SK-N-SH (cell line): ENCODE measurements around the gene IKZF2. TPM values are rescaled to one million over a fixed set of nuclear protein-coding genes. Genes with fewer than 3 reads are reported as not detected.

Experiments
- CTCF ChIA-PET: fragments of 300-600, 350-600 bp; formaldehyde crosslinking; extraction: SDS; loops from one replicate; lab custom pipeline; 2021; lab: Yijun Ruan, JAX
- POLR2A ChIA-PET: fragments of 350-600 bp; sonication (Branson Sonifier 250); formaldehyde crosslinking; extraction: SDS; loops from one replicate; lab custom pipeline; 2020; ENCODE audit warnings: antibody characterized with exemption, inconsistent platforms; lab: Yijun Ruan, JAX
- DNase-seq: peaks from one replicate; pipeline ENCODE4 v3.0.0; 2012
- H2AFZ ChIP-seq: fragments of 200-600 bp; sonication (generic); 2 replicates; pipeline ENCODE4 v1.8.1; 2016; ENCODE audit warnings: antibody characterized with exemption, mild to moderate bottlenecking, low read depth
- H3F3A ChIP-seq: fragments of 200-600 bp; sonication (generic); replicated peaks from 2 replicates; pipeline ENCODE3; 2016; ENCODE audit warnings: antibody characterized with exemption, mild to moderate bottlenecking; ENCODE audit not compliant: insufficient read depth
- H3K27ac ChIP-seq, 2 experiments: fragments of 200-500 bp in 1 of 2; fragments of 200-600 bp in 1 of 2; sonication (Bioruptor generic) in 1 of 2; sonication (generic), shearing (Covaris generic) in 1 of 2; 2 replicates each; pipeline versions ENCODE4 v1.5.1 to v1.6.1; 2014 to 2016; ENCODE audit warnings: low read depth in 2 of 2, inconsistent platforms in 1 of 2, low read length in 1 of 2, mild to moderate bottlenecking in 1 of 2, mixed read lengths in 1 of 2
- H3K27me3 ChIP-seq: fragments of 200-600 bp; sonication (generic), shearing (Covaris generic); 2 replicates; pipeline ENCODE4 v1.6.1; 2016; ENCODE audit warnings: mixed run types; ENCODE audit not compliant: insufficient read depth
- H3K36me3 ChIP-seq, 2 experiments: fragments of 200-500 bp in 1 of 2; fragments of 200-600 bp in 1 of 2; sonication (Bioruptor generic) in 1 of 2; sonication (generic) in 1 of 2; replicated peaks in 1 of 2; 2 replicates each; pipeline versions ENCODE3 to v1.5.1; 2014 to 2016; ENCODE audit warnings: low read length in 1 of 2, mild to moderate bottlenecking in 1 of 2; ENCODE audit not compliant: insufficient read depth in 2 of 2, control insufficient read depth in 1 of 2
- H3K4me1 ChIP-seq, 2 experiments: fragments of 200-500 bp in 1 of 2; fragments of 200-600 bp in 1 of 2; sonication (Bioruptor generic) in 1 of 2; sonication (generic), shearing (Covaris generic) in 1 of 2; 2 replicates each; pipeline versions ENCODE4 v1.5.1 to v1.6.1; 2014 to 2016; ENCODE audit warnings: low read depth in 1 of 2, low read length in 1 of 2, mixed run types in 1 of 2; ENCODE audit not compliant: insufficient read depth in 2 of 2, control insufficient read depth in 1 of 2
- H3K4me2 ChIP-seq: fragments of 200-600 bp; sonication (generic), shearing (Covaris generic); 2 replicates; pipeline ENCODE4 v1.6.1; 2017; ENCODE audit warnings: mixed run types
- H3K4me3 ChIP-seq, 2 experiments: fragments of 200-500 bp in 1 of 2; fragments of 200-600 bp in 1 of 2; sonication (Bioruptor generic) in 1 of 2; sonication (generic), shearing (Covaris generic) in 1 of 2; 2 replicates each; pipeline versions ENCODE4 v1.5.1 to v1.8.1; 2014 to 2016; ENCODE audit warnings: low read depth in 2 of 2, inconsistent platforms in 1 of 2, low read length in 1 of 2, mild to moderate bottlenecking in 1 of 2, mixed read lengths in 1 of 2, moderate library complexity in 1 of 2
- H3K79me2 ChIP-seq: fragments of 200-600 bp; sonication (generic); 2 replicates; pipeline ENCODE4 v1.8.1; 2017; ENCODE audit warnings: mild to moderate bottlenecking; ENCODE audit not compliant: insufficient read depth
- H3K9ac ChIP-seq: fragments of 200-600 bp; sonication (generic); 2 replicates; pipeline ENCODE4 v1.6.1; 2017; ENCODE audit warnings: mixed run types
- H3K9me2 ChIP-seq: fragments of 200-600 bp; sonication (generic); 2 replicates; pipeline ENCODE4 v1.6.1; 2017; ENCODE audit warnings: mixed run types
- H3K9me3 ChIP-seq: fragments of 200-600 bp; sonication (generic); 2 replicates; pipeline ENCODE4 v1.6.1; 2017; ENCODE audit warnings: mixed run types, mild to moderate bottlenecking, moderate library complexity
- H4K20me1 ChIP-seq: fragments of 200-600 bp; sonication (generic); 2 replicates; pipeline ENCODE4 v1.6.1; 2017; ENCODE audit warnings: mild to moderate bottlenecking, mixed run types; ENCODE audit not compliant: insufficient read depth
- CHD2 ChIP-seq: fragments of 150-350 bp; IDR thresholded peaks from 2 replicates; pipeline ENCODE4 v1.6.1; 2018; ENCODE audit warnings: low read length; ENCODE audit not compliant: partially characterized antibody
- ELF1 ChIP-seq: IDR thresholded peaks from 2 replicates; pipeline ENCODE4 v1.4.0; 2012
- EP300 ChIP-seq, 2 experiments: IDR thresholded peaks; 2 replicates each; pipeline versions ENCODE4 v1.4.0 to v1.6.1; 2012; ENCODE audit warnings: borderline replicate concordance in 1 of 2, low read depth in 1 of 2, low read length in 1 of 2
- FOSL2 ChIP-seq: IDR thresholded peaks from 2 replicates; pipeline ENCODE4 v1.4.0; 2012; ENCODE audit warnings: low read depth, mild to moderate bottlenecking, moderate library complexity, borderline replicate concordance
- FOXJ3 ChIP-seq: sonication (generic); formaldehyde crosslinking; IDR thresholded peaks from 2 replicates; pipeline ENCODE4 v1.5.1; 2020; ENCODE audit warnings: mild to moderate bottlenecking, missing genetic modification reagents
- FOXM1 ChIP-seq: IDR thresholded peaks from 2 replicates; pipeline ENCODE4 v1.4.0; 2012; ENCODE audit warnings: low read depth, mild to moderate bottlenecking
- GATA2 ChIP-seq: sonication (generic); formaldehyde crosslinking; IDR thresholded peaks from 2 replicates; pipeline ENCODE4 v1.5.0; 2020; ENCODE audit warnings: mild to moderate bottlenecking, missing genetic modification reagents
- IRF3 ChIP-seq: fragments of 150-350 bp; IDR thresholded peaks from 2 replicates; pipeline ENCODE4 v1.6.1; 2016; ENCODE audit warnings: mild to moderate bottlenecking, low read depth, low read length
- JUND ChIP-seq: IDR thresholded peaks from 2 replicates; pipeline ENCODE4 v1.4.0; 2012
- MAX ChIP-seq: IDR thresholded peaks from 2 replicates; pipeline ENCODE4 v1.4.0; 2012; ENCODE audit warnings: low read depth
- MEF2A ChIP-seq: IDR thresholded peaks from 2 replicates; pipeline ENCODE4 v1.4.0; 2012; ENCODE audit warnings: low read depth, borderline replicate concordance
- MXI1 ChIP-seq: IDR thresholded peaks from 2 replicates; pipeline ENCODE4 v1.6.1; 2012; ENCODE audit warnings: mild to moderate bottlenecking, low read depth, low read length, improper control_type of control experiment
- NFIC ChIP-seq: IDR thresholded peaks from 2 replicates; pipeline ENCODE4 v1.4.0; 2012; ENCODE audit warnings: borderline replicate concordance
- PBX3 ChIP-seq: IDR thresholded peaks from 2 replicates; pipeline ENCODE4; 2012
- RAD21 ChIP-seq: IDR thresholded peaks from 2 replicates; pipeline ENCODE4 v1.6.1; 2012; ENCODE audit warnings: mild to moderate bottlenecking, low read length
- RCOR1 ChIP-seq: fragments of 150-350 bp; IDR thresholded peaks from 2 replicates; pipeline ENCODE4 v1.6.1; 2017; ENCODE audit warnings: antibody characterized with exemption, low read length
- RFX5 ChIP-seq: IDR thresholded peaks from 2 replicates; pipeline ENCODE4 v1.6.1; 2012; ENCODE audit warnings: mild to moderate bottlenecking, improper control_type of control experiment, low read length
- SIN3A ChIP-seq: IDR thresholded peaks from 2 replicates; pipeline ENCODE4 v1.6.1; 2012; ENCODE audit warnings: low read depth, mild to moderate bottlenecking, low read length, moderate library complexity, borderline replicate concordance
- TCF12 ChIP-seq: IDR thresholded peaks from 2 replicates; pipeline ENCODE4 v1.4.0; 2012
- TEAD4 ChIP-seq: IDR thresholded peaks from 2 replicates; pipeline ENCODE4 v1.4.0; 2012; ENCODE audit warnings: mild to moderate bottlenecking, borderline replicate concordance; ENCODE audit not compliant: insufficient read depth
- USF2 ChIP-seq: fragments of 150-350 bp; IDR thresholded peaks from 2 replicates; pipeline ENCODE4 v1.6.1; 2017; ENCODE audit warnings: antibody characterized with exemption, low read length, low read depth, borderline replicate concordance
- WGBS: methylation state at CpG from one replicate; pipeline ENCODE4 v1.1.6; 2017; ENCODE audit warnings: low lambda C conversion rate; 5-methylcytosine and 5-hydroxymethylcytosine counted together
- polyA plus RNA-seq, 3 experiments: library from polyadenylated mRNA; depleted of rRNA; stranded (reverse); fragments of >200 nt; gene quantifications; 2 replicates each; pipeline ENCODE4 v1.2.3, GENCODE V29; 2012

The IKZF2 gene
- polyA plus RNA-seq, 1 of the 3 experiments (the other 2 are of a cell fraction) = 1.3 TPM

- DNase-seq = no peak
Measured at GRCh38 chr2:212970132-212970531, 181.3 kb downstream of the IKZF2 start.

GRCh38 chr2:212968284-212969081 is 182.9 kb downstream of the IKZF2 start:
- H3K4me1 ChIP-seq = peaks cover 0 to 25% of the 10 kb centered on the region in 2 experiments; a peak in 1 of 4 replicates
- no peak overlapping the region for H3K27ac ChIP-seq
- no peaks in the 10 kb centered on the region for H3K36me3 ChIP-seq
- no peak overlapping the region for H3K9ac ChIP-seq
- no peak overlapping the region for H2AFZ ChIP-seq
- no peak overlapping the region for H3K4me3 ChIP-seq
- H3K9me2 ChIP-seq = no peaks in the 10 kb centered on the region
- no peaks in the 10 kb centered on the region for H3F3A ChIP-seq
- 91% methylated on average over 4 of the region's 4 CpGs for WGBS
- no peaks in the 10 kb centered on the region for H3K79me2 ChIP-seq
- H3K9me3 ChIP-seq = no peaks in the 10 kb centered on the region
- no peaks in the 10 kb centered on the region for H4K20me1 ChIP-seq
- POLR2A ChIA-PET = no interaction called here
- DNase-seq = no peak
- no peak overlapping the region for H3K4me2 ChIP-seq
- no peaks in the 10 kb centered on the region for H3K27me3 ChIP-seq
- CTCF ChIA-PET = no interaction called here
- TF ChIP-seq MAX (no peak), SIN3A (no peak), MXI1 (no peak), FOXM1 (no peak), GATA2 (CRISPR knock-in tag) (no peak), TEAD4 (no peak), ELF1 (no peak), CHD2 (no peak), EP300 (IDR thresholded peaks at IDR 0.05; ENCODE audit: borderline replicate concordance in 1 of 2, low read depth in 1 of 2, low read length in 1 of 2) (no peak), IRF3 (no peak), RCOR1 (no peak), USF2 (no peak), RAD21 (no peak), RFX5 (no peak)

More at GRCh38 chr2:212970132-212970531, 181.3 kb downstream of the IKZF2 start:
- POLR2A ChIA-PET = no interaction called here
- Histone ChIP-seq H3K4me1 (peaks cover 0 to 25% of the 10 kb centered on the region in 2 experiments; a peak in 1 of 4 replicates), H2AFZ (peak overlapping the region; percentile 15; the same call in 1 of the 2 replicates), H4K20me1 (no peaks in the 10 kb centered on the region), H3K27ac (0 out of 4 replicates have a peak overlapping the region, but pooled peaks of 1 of the 2 experiments have one; percentile 29), H3K79me2 (no peaks in the 10 kb centered on the region), H3K9ac (no peak overlapping the region), H3F3A (no peaks in the 10 kb centered on the region), H3K27me3 (no peaks in the 10 kb centered on the region), H3K4me2 (peak overlapping the region; percentile 10; the same call in 1 of the 2 replicates), H3K4me3 (no peak overlapping the region), H3K36me3 (no peaks in the 10 kb centered on the region), H3K9me2 (no peaks in the 10 kb centered on the region), H3K9me3 (no peaks in the 10 kb centered on the region)
- TF ChIP-seq TCF12 = peak; percentile 29; the same call in 1 of the 2 replicates
- no peak for TF ChIP-seq USF2
- peak; percentile 43; the same call in 1 of the 2 replicates for TF ChIP-seq FOSL2
- no peak for TF ChIP-seq FOXJ3 (CRISPR knock-in tag)
- TF ChIP-seq JUND = 0 out of 2 replicates have a peak, but pooled peaks have one; percentile 26
- no peak for TF ChIP-seq SIN3A
- peak; percentile 77; the same call in 1 of the 2 replicates for TF ChIP-seq MEF2A
- no peak for TF ChIP-seq PBX3
- TF ChIP-seq NFIC = no peak
- TF ChIP-seq EP300 (IDR thresholded peaks at IDR 0.05; ENCODE audit: borderline replicate concordance in 1 of 2, low read depth in 1 of 2, low read length in 1 of 2) = no peak
- CTCF ChIA-PET = interaction anchor here (1.1 to 1.2 kb wide), 2 partner anchors 12 to 183 kb away, joined by 3 to 4 read pairs; no protein-coding TSS in a partner anchor
